Measurements from ENCODE around the gene CFAP43.
"Not testable (repeated sequence)": the region's sequence is repeated elsewhere in the genome, so short reads cannot be mapped to it uniquely, and the experiment has no call there.

Gene CFAP43

DNA sequence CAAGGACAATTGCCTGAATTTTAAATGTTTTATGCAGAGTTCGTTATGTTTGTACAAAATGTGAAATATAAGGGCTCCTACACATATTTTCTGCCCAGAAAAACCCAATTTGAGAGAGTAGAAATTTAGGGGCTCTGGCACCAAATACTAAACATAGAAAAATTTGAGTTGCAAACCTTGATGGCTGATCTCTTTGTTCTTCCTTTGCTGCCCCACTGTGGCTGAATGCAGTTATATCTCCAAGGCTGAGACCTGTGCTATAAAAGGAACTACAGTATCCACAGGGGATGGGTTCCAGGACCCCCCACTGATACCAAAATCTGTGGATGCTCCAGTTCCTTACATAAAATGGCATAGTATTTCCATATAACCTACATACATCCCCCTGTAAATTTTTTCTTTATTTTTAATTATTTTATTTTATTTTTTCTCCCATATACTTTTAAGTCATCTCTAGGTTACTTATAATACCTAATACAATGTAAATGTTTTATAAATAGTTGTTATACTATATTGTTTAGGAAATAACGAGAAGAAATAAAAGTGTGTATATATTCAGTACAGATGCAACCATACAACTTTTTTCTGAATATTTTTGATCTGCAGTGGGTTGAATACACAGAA is 22.5 kb downstream of the CFAP43 start:
- Histone ChIP-seq H3K9me3 (ENCODE audit: low read length) (no peaks in the 10 kb centered on the region), H3K36me3 (ENCODE audit: insufficient read depth, low read length) (no peaks in the 10 kb centered on the region), H3K4me3 (ENCODE audit: low read depth in 1 of 2, low read length in 2 of 2) (no peak overlapping the region), H3K4me1 (ENCODE audit: insufficient read depth, low read length) (no peaks in the 10 kb centered on the region), H3K9ac (ENCODE audit: low read length) (no peak overlapping the region), H3K27ac (ENCODE audit: low read depth, low read length) (no peak overlapping the region), H3K27me3 (ENCODE audit: control insufficient read depth in 1 of 2, insufficient read depth in 2 of 2, low read length in 2 of 2) (no peaks in the 10 kb centered on the region)

DNA sequence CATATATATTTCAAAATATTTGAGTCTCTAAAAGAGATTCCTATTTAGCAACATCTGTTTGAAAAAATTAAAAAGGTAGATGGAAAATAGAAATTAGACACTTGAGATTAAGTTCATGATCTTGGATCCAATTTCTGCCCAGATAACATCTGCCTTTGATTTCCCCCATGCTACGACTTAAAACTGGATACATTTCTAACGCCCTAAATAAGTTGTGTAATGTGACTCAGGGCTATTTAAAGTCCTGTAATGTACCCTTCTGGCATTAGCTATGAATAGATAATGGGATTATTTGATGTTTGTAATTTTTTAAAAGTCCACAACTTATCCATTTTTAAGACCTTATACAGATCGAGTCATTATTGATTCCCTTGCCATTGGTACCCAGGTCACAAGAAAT is 23.4 kb downstream of the CFAP43 start:
- Histone ChIP-seq H3K9me3 (ENCODE audit: low read length) (no peaks in the 10 kb centered on the region), H3K4me3 (ENCODE audit: low read depth in 1 of 2, low read length in 2 of 2) (no peak overlapping the region), H3K27me3 (ENCODE audit: control insufficient read depth in 1 of 2, insufficient read depth in 2 of 2, low read length in 2 of 2) (no peaks in the 10 kb centered on the region), H3K9ac (ENCODE audit: low read length) (no peak overlapping the region), H3K4me1 (ENCODE audit: insufficient read depth, low read length) (no peaks in the 10 kb centered on the region), H3K27ac (ENCODE audit: low read depth, low read length) (no peak overlapping the region), H3K36me3 (ENCODE audit: insufficient read depth, low read length) (no peaks in the 10 kb centered on the region)

DNA sequence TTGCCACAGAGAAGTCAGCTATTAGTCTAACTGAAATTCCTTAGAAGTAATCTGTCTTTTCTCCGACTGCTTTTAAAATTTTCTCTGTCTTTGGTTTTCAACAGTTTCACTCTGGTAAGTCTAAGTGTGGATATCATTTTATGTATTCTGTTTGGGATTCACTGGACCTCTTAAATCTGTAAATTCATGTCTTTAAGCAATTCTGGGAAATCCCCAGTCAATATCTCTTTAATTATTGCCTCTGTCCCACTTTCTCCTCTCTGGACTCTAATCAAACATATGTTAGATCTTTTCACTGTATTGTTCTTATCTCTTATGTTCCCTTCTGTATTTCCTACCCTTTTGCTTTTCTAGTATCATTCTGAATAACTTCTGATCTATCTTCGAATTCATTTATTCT is 29.9 kb downstream of the CFAP43 start:
- Histone ChIP-seq H3K36me3 (ENCODE audit: insufficient read depth, low read length) (no peaks in the 10 kb centered on the region), H3K9me3 (ENCODE audit: low read length) (no peaks in the 10 kb centered on the region), H3K27me3 (ENCODE audit: control insufficient read depth in 1 of 2, insufficient read depth in 2 of 2, low read length in 2 of 2) (no peaks in the 10 kb centered on the region), H3K4me3 (ENCODE audit: low read depth in 1 of 2, low read length in 2 of 2) (no peak overlapping the region), H3K27ac (ENCODE audit: low read depth, low read length) (no peak overlapping the region), H3K9ac (ENCODE audit: low read length) (no peak overlapping the region), H3K4me1 (ENCODE audit: insufficient read depth, low read length) (no peaks in the 10 kb centered on the region)

DNA sequence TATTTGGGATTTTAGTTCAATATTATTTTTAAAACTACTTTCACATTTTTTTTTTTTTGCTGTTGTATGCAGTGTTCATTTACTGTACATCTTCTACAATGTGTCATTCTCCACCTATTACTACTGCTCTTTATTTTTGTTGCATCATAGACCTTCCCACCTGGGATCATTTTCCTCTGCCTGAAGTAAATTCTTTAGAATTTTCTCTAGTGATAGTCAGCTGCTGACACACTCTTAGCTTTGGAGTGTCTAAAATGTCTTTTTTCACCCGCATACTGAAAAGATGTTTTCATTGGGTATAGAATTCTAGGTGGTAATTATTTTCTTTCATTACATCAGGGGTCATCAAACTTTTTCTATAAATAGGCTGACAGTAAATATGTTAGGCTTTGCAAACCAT is 30.5 kb downstream of the CFAP43 start:
- Histone ChIP-seq H3K36me3 (ENCODE audit: insufficient read depth, low read length) (no peaks in the 10 kb centered on the region), H3K9me3 (ENCODE audit: low read length) (no peaks in the 10 kb centered on the region), H3K4me1 (ENCODE audit: insufficient read depth, low read length) (no peaks in the 10 kb centered on the region), H3K9ac (ENCODE audit: low read length) (no peak overlapping the region), H3K27ac (ENCODE audit: low read depth, low read length) (no peak overlapping the region), H3K4me3 (ENCODE audit: low read depth in 1 of 2, low read length in 2 of 2) (no peak overlapping the region), H3K27me3 (ENCODE audit: control insufficient read depth in 1 of 2, insufficient read depth in 2 of 2, low read length in 2 of 2) (no peaks in the 10 kb centered on the region)

DNA sequence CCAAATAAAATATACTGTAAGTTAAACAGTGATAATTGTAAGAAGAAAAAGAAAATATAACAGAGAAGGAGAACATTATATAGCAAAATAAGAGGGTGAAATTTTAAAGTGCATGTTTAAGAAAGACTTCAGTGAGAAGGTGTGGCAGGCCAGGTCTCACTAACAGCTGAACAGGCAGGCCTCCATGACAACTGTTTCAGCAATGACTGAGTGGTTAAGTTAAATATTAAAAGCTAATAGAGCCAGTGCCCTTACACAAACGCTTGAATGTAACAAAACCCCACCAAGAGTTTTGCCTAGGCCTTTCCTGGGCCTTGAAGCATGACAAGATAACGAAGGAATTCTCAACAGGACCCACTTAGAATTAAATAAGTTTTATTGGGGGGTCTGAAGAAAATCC is 32.6 kb downstream of the CFAP43 start:
- H3K9me3 ChIP-seq (ENCODE audit: low read length): no peaks in the 10 kb centered on the region
- no peaks in the 10 kb centered on the region for H3K36me3 ChIP-seq (ENCODE audit: insufficient read depth, low read length)
- H3K9ac ChIP-seq (ENCODE audit: low read length): no peak overlapping the region
- H3K27ac ChIP-seq (ENCODE audit: low read depth, low read length): no peak overlapping the region
- no peaks in the 10 kb centered on the region for H3K4me1 ChIP-seq (ENCODE audit: insufficient read depth, low read length)
- no peak overlapping the region for H3K4me3 ChIP-seq (ENCODE audit: low read depth in 1 of 2, low read length in 2 of 2)
- no peaks in the 10 kb centered on the region for H3K27me3 ChIP-seq (ENCODE audit: control insufficient read depth in 1 of 2, insufficient read depth in 2 of 2, low read length in 2 of 2)

DNA sequence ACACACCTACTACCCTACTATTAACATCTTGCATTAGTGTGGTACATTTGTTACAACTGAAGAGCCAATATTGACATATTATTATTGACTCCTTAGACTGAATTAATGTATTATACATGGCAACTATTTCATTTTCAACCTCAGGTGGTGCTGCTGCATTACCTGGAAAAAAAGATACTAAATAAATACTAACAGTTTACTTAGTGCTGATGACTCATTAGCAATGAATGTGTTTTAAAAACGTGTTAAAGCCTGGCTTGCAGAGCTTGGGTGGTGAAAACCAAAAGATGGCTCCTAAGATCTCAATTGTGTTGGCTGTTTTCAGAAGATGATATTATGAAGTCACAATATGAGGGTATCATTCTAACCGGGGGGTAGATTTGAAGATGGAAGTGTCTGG is 34.8 kb downstream of the CFAP43 start:
- H3K9ac ChIP-seq (ENCODE audit: low read length): no peak overlapping the region
- H3K36me3 ChIP-seq (ENCODE audit: insufficient read depth, low read length): no peaks in the 10 kb centered on the region
- H3K27ac ChIP-seq (ENCODE audit: low read depth, low read length): no peak overlapping the region
- no peaks in the 10 kb centered on the region for H3K4me1 ChIP-seq (ENCODE audit: insufficient read depth, low read length)
- H3K9me3 ChIP-seq (ENCODE audit: low read length): no peaks in the 10 kb centered on the region
- no peak overlapping the region for H3K4me3 ChIP-seq (ENCODE audit: low read depth in 1 of 2, low read length in 2 of 2)
- no peaks in the 10 kb centered on the region for H3K27me3 ChIP-seq (ENCODE audit: control insufficient read depth in 1 of 2, insufficient read depth in 2 of 2, low read length in 2 of 2)

DNA sequence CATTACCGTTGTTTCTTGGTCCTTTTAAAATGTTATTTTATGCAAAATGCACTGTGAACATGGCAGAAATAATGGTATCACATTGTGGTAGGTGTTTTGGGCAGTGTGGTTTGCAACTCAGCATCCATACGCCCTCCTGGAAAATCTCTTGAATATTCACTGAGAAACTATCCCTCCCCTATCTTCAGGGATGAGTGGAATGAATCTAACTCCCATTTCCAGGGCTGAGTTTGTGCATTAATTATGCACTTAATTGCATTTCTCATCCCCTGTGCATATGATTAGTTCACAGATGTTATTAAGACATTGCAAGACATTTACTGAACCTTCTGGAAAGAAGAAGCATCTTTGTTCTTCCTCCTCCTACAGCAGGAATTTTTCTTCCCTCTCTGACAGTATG is 36.5 kb downstream of the CFAP43 start:
- Histone ChIP-seq H3K4me1 (ENCODE audit: insufficient read depth, low read length) (no peaks in the 10 kb centered on the region), H3K9me3 (ENCODE audit: low read length) (no peaks in the 10 kb centered on the region), H3K36me3 (ENCODE audit: insufficient read depth, low read length) (no peaks in the 10 kb centered on the region), H3K4me3 (ENCODE audit: low read depth in 1 of 2, low read length in 2 of 2) (no peak overlapping the region), H3K27ac (ENCODE audit: low read depth, low read length) (no peak overlapping the region), H3K9ac (ENCODE audit: low read length) (no peak overlapping the region), H3K27me3 (ENCODE audit: control insufficient read depth in 1 of 2, insufficient read depth in 2 of 2, low read length in 2 of 2) (no peaks in the 10 kb centered on the region)

DNA sequence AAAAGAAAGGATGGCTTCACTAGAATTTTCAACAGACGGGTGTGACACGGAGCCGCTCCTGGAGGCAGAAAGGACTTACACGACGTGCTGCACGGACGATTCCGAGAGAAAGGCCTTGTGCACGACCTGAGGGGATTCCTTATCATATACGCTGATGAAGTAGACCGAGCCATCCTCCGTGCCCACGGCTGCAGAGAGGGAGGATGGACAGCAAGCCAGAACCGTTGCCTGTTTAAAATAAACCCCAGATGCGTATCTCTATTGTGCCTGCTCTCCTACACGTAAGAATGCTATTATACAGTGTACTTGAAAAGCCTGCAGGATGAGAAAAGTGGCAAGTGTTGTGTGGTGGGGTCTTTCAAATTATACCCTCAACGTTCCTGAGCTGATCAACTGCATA is 38.4 kb downstream of the CFAP43 start:
- Histone ChIP-seq H3K27ac (ENCODE audit: low read depth, low read length) (no peak overlapping the region), H3K27me3 (ENCODE audit: control insufficient read depth in 1 of 2, insufficient read depth in 2 of 2, low read length in 2 of 2) (no peaks in the 10 kb centered on the region), H3K4me1 (ENCODE audit: insufficient read depth, low read length) (no peaks in the 10 kb centered on the region), H3K4me3 (ENCODE audit: low read depth in 1 of 2, low read length in 2 of 2) (no peak overlapping the region), H3K9ac (ENCODE audit: low read length) (no peak overlapping the region), H3K9me3 (ENCODE audit: low read length) (no peaks in the 10 kb centered on the region), H3K36me3 (ENCODE audit: insufficient read depth, low read length) (no peaks in the 10 kb centered on the region)

DNA sequence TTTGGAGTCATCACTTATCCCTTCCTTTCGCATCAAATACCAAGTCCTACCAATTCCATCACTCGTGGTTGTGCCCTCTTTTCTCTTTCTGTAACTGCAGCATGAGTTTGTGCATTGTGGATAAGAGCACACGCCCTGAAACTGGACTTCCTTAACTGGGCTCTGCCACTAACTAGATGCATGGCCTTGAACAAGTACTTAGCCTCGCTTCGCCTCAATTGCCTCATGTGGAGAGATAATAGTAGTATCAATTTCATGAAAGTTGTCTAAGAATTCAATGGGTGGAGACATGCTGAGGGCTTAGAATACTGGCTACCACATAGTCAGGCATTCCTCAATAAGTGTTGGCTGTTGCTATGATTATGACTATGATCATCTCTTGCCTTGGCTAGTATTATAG is 41.5 kb downstream of the CFAP43 start:
- no peaks in the 10 kb centered on the region for H3K36me3 ChIP-seq (ENCODE audit: insufficient read depth, low read length)
- H3K4me3 ChIP-seq (ENCODE audit: low read depth in 1 of 2, low read length in 2 of 2): no peak overlapping the region
- no peak overlapping the region for H3K9ac ChIP-seq (ENCODE audit: low read length)
- H3K27ac ChIP-seq (ENCODE audit: low read depth, low read length): no peak overlapping the region
- H3K4me1 ChIP-seq (ENCODE audit: insufficient read depth, low read length): no peaks in the 10 kb centered on the region
- no peaks in the 10 kb centered on the region for H3K9me3 ChIP-seq (ENCODE audit: low read length)
- H3K27me3 ChIP-seq (ENCODE audit: control insufficient read depth in 1 of 2, insufficient read depth in 2 of 2, low read length in 2 of 2): no peaks in the 10 kb centered on the region

DNA sequence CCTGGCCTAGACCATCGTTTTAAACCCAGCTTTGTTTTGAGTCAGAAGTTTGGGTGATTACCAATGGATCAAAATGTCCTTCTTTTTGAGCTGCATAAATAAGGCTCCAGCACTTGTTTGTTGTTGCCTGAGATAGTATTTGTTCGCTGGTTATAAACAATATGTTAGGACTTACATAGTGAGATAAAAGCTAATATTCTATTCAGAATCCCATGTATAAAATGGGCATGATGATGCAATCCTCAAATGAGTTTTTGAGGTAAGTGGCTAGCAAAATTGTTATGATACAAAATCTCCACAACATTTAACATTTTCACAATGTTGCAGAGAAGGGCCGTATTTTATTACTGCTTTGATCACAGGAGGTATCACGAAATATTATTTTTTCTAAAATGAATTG is 48.5 kb downstream of the CFAP43 start:
- Histone ChIP-seq H3K9me3 (ENCODE audit: low read length) (no peaks in the 10 kb centered on the region), H3K4me3 (ENCODE audit: low read depth in 1 of 2, low read length in 2 of 2) (no peak overlapping the region), H3K9ac (ENCODE audit: low read length) (no peak overlapping the region), H3K27me3 (ENCODE audit: control insufficient read depth in 1 of 2, insufficient read depth in 2 of 2, low read length in 2 of 2) (no peaks in the 10 kb centered on the region), H3K36me3 (ENCODE audit: insufficient read depth, low read length) (no peaks in the 10 kb centered on the region), H3K27ac (ENCODE audit: low read depth, low read length) (no peak overlapping the region), H3K4me1 (ENCODE audit: insufficient read depth, low read length) (no peaks in the 10 kb centered on the region)

DNA sequence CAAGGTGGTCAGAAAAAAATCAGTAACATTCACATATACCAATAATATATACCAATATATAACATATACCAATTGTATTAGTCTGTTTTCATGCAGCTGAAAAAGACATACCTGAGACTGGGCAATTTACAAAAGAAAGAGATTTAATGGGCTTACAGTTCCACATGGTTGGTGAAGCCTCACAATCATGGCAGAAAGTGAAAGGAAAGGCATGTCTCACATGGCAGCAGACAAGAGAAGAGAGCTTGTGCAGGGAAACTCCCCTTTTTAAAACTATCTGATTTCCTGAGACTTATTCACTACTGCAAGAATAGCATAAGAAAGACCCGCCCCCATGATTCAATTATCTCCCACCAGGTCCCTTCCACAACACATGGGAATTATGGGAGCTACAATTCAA is 58.0 kb downstream of the CFAP43 start:
- not testable (repeated sequence) for H3K27me3 ChIP-seq (ENCODE audit: control insufficient read depth in 1 of 2, insufficient read depth in 2 of 2, low read length in 2 of 2); H3K9ac ChIP-seq (ENCODE audit: low read length); H3K4me1 ChIP-seq (ENCODE audit: insufficient read depth, low read length); H3K36me3 ChIP-seq (ENCODE audit: insufficient read depth, low read length); H3K4me3 ChIP-seq (ENCODE audit: low read depth in 1 of 2, low read length in 2 of 2); H3K27ac ChIP-seq (ENCODE audit: low read depth, low read length); H3K9me3 ChIP-seq (ENCODE audit: low read length)

DNA sequence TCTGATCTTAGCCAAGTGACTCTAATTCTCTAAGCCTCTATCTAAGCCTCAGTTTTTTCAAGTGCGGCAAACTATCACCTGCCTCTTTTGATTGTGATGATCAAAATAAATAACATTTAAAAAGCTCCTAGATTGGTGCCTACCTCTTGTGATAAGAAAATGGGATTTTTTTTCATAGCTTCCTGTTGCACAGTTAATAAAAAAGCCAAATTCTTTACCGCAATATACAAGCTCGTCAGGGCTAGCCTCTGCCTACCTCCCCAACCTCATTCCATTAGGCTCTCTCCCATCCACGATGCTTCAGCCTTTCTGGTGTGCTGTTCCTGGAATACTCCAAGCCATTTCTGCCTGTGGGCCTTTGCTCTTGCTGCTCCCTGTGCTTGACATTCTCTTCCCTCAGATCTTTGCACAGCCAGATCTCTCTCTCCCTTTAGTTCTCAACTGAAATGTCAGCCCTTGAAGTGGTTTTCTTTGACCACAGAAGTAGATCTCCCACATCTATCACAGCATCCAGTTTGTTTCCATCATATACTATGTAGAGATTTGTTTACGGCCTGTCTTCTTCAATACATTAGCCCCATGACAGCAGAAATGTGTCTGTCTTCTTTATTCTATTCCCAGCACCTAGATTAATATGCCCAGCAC is 61.4 kb downstream of the CFAP43 start:
- no peaks in the 10 kb centered on the region for H3K9me3 ChIP-seq (ENCODE audit: low read length)
- H3K4me3 ChIP-seq (ENCODE audit: low read depth in 1 of 2, low read length in 2 of 2): no peak overlapping the region
- no peaks in the 10 kb centered on the region for H3K36me3 ChIP-seq (ENCODE audit: insufficient read depth, low read length)
- H3K27ac ChIP-seq (ENCODE audit: low read depth, low read length): no peak overlapping the region
- H3K27me3 ChIP-seq (ENCODE audit: control insufficient read depth in 1 of 2, insufficient read depth in 2 of 2, low read length in 2 of 2): no peaks in the 10 kb centered on the region
- no peaks in the 10 kb centered on the region for H3K4me1 ChIP-seq (ENCODE audit: insufficient read depth, low read length)
- no peak overlapping the region for H3K9ac ChIP-seq (ENCODE audit: low read length)
